ENCODE measurements around the gene ROR1.

- TF ChIP-seq KDM4B (CRISPR knock-in tag; IDR thresholded peaks at IDR 0.05) (no peak), TRAFD1 (CRISPR knock-in tag; IDR thresholded peaks at IDR 0.05; ENCODE audit: borderline replicate concordance) (no peak), POLR2A (IDR thresholded peaks at IDR 0.05; ENCODE audit: insufficient read depth in 1 of 2, low read depth in 2 of 2, low read length in 2 of 2) (no peak), REST (IDR thresholded peaks at IDR 0.05; ENCODE audit: borderline replicate concordance in 1 of 2, low read depth in 1 of 2, low read length in 2 of 2) (no peak), CTCF (CRISPR knock-in tag; IDR thresholded peaks at IDR 0.05) (no peak), PHF8 (CRISPR knock-in tag; IDR thresholded peaks at IDR 0.05) (no peak), ZNF318 (CRISPR knock-in tag; IDR thresholded peaks at IDR 0.05) (no peak)
Measured at GRCh38 chr1:64060611-64061302, 286.9 kb downstream of the ROR1 start.

Data from HepG2 (cell line).